Neural progenitor cell (in vitro differentiated cells): ENCODE data around the gene LYZ.
A peak's percentile ranks its signal among the peaks of the same experiment; 100 is the strongest.

Experiments
- CTCF ChIP-seq: fragments of 200-600 bp; sonication (generic); IDR thresholded peaks from 2 replicates; pipeline ENCODE4 v1.5.1; 2017; ENCODE audit warnings: antibody characterized with exemption, mild to moderate bottlenecking
- EZH2 ChIP-seq: fragments of 200-600 bp; sonication (generic); IDR thresholded peaks from 2 replicates; pipeline ENCODE4 v1.6.1; 2017; ENCODE audit warnings: antibody characterized with exemption, mild to moderate bottlenecking, moderate library complexity

GRCh38 chr12:69330475-69331473, 17.4 kb upstream of the LYZ start:
- TF ChIP-seq CTCF (no peak), EZH2 (peak; percentile 19)
